Caco-2 (cell line): Measurements from ENCODE around the gene C16orf74. TPM values are rescaled to one million over a fixed set of nuclear protein-coding genes. Genes with fewer than 3 reads are reported as not detected.
A peak's percentile ranks its signal among the peaks of the same experiment; 100 is the strongest.

Experiments used
- BruUV-seq: library from RNA; stranded (reverse); fragments of 400-500 nt; replicated peaks from 2 replicates; lab custom pipeline; 2021; lab: Mats Ljungman, UMichigan
- CTCF ChIA-PET: fragments of 300-600 bp; sonication (Branson Sonifier 250); formaldehyde crosslinking; loops from one replicate; lab custom pipeline; 2022; ENCODE audit warnings: antibody characterized with exemption; lab: Charles Lee
- POLR2A ChIA-PET: fragments of 300-600 bp; sonication (Branson Sonifier 250); formaldehyde crosslinking; loops from one replicate; lab custom pipeline; 2022; ENCODE audit warnings: antibody characterized with exemption; lab: Charles Lee
- DNase-seq, 2 experiments: peaks; one replicate each; pipeline versions ENCODE4 v3.0.0 to v3.0.0-alpha.2; 2020 to 2022
- H3K27me3 ChIP-seq: replicated peaks from 2 replicates; pipeline ENCODE4 v1.6.0; 2011; ENCODE audit warnings: low read length; ENCODE audit not compliant: control insufficient read depth, insufficient read depth
- H3K36me3 ChIP-seq: 2 replicates; pipeline ENCODE4 v1.5.1; 2011; ENCODE audit warnings: low read length; ENCODE audit not compliant: control insufficient read depth, insufficient read depth
- H3K4me1 ChIP-seq: fragments of 250-450 bp; sonication (Bioruptor Pico); 2 replicates; pipeline ENCODE4 v1.5.1; 2020; ENCODE audit warnings: mild to moderate bottlenecking
- H3K4me3 ChIP-seq: 2 replicates; pipeline ENCODE4 v1.5.1; 2011; ENCODE audit warnings: low read depth, mild to moderate bottlenecking, control low read depth, low read length
- H3K9me3 ChIP-seq: fragments of 250-450 bp; sonication (Bioruptor Pico); 2 replicates; pipeline ENCODE4 v1.5.1; 2020; ENCODE audit warnings: mild to moderate bottlenecking, moderate library complexity
- H3K27ac Mint-ChIP-seq: one replicate; pipeline ENCODE4 v1.8.0; 2022; ENCODE audit warnings: mixed read lengths; ENCODE audit not compliant: unreplicated experiment
- H3K27me3 Mint-ChIP-seq: one replicate; pipeline ENCODE4 v1.8.0; 2022; ENCODE audit warnings: mixed read lengths; ENCODE audit not compliant: insufficient read depth, unreplicated experiment
- H3K36me3 Mint-ChIP-seq: one replicate; pipeline ENCODE4 v1.8.0; 2022; ENCODE audit warnings: mild to moderate bottlenecking, mixed read lengths; ENCODE audit not compliant: insufficient read depth, unreplicated experiment
- H3K4me1 Mint-ChIP-seq: one replicate; pipeline ENCODE4 v1.8.0; 2022; ENCODE audit warnings: low read depth, mixed read lengths; ENCODE audit not compliant: unreplicated experiment
- H3K4me3 Mint-ChIP-seq: one replicate; pipeline ENCODE4 v1.8.0; 2022; ENCODE audit warnings: mild to moderate bottlenecking, moderate library complexity, mixed read lengths; ENCODE audit not compliant: unreplicated experiment
- H3K9me3 Mint-ChIP-seq: one replicate; pipeline ENCODE4 v1.8.0; 2022; ENCODE audit warnings: mixed read lengths; ENCODE audit not compliant: unreplicated experiment
- intact Hi-C: fragments of 100-400 bp; cut with micrococcal nuclease; formaldehyde crosslinking; loops from one replicate; pipeline ENCODE4 v1.10.0; 2022; ENCODE audit not compliant: unreplicated experiment
- total RNA-seq: library from RNA; stranded (reverse); gene quantifications from 2 replicates; pipeline ENCODE4 v1.2.3, GENCODE V29; 2022
- TF ChIP-seq, protein P1 (sequence below), 2 experiments: fragments of 200-600 bp in 1 of 2; IDR thresholded peaks; 1 replicate in 1 of 2; 2 replicates in 1 of 2; pipeline versions ENCODE4 v1.5.1 to v1.8.0; 2011 to 2022; ENCODE audit warnings: antibody characterized with exemption in 1 of 2, control low read depth in 1 of 2, inconsistent platforms in 1 of 2, low read depth in 1 of 2, low read length in 1 of 2, mild to moderate bottlenecking in 1 of 2, moderate library complexity in 1 of 2; ENCODE audit not compliant: insufficient read depth in 1 of 2, severe bottlenecking in 1 of 2, unreplicated experiment in 1 of 2

Gene C16orf74
- total RNA-seq, 1 experiment from 2014 or later = 4.0 TPM

GRCh38 chr16:85710732-85711131 lies 40.2 kb downstream of the C16orf74 start:
- Mint-ChIP-seq H3K27ac (no peak overlapping the region), H3K4me3 (no peak overlapping the region), H3K36me3 (peaks cover 6% of the 10 kb centered on the region), H3K9me3 (no peaks in the 10 kb centered on the region), H3K27me3 (no peaks in the 10 kb centered on the region), H3K4me1 (no peaks in the 10 kb centered on the region)
- ChIA-PET POLR2A (no interaction called here), CTCF (interaction anchor here (0.9 kb wide), 1 partner anchor 10 kb away, joined by 4 read pairs; no protein-coding TSS in a partner anchor)
- H3K27me3 ChIP-seq = no peaks in the 10 kb centered on the region
- no TSS peak for BruUV-seq
- no peaks in the 10 kb centered on the region for H3K9me3 ChIP-seq
- no peak overlapping the region for H3K4me3 ChIP-seq
- intact Hi-C loops = no loop called here
- no peaks in the 10 kb centered on the region for H3K36me3 ChIP-seq
- H3K4me1 ChIP-seq = no peaks in the 10 kb centered on the region
- DNase-seq = no peak
- TF ChIP-seq, protein P1, sequence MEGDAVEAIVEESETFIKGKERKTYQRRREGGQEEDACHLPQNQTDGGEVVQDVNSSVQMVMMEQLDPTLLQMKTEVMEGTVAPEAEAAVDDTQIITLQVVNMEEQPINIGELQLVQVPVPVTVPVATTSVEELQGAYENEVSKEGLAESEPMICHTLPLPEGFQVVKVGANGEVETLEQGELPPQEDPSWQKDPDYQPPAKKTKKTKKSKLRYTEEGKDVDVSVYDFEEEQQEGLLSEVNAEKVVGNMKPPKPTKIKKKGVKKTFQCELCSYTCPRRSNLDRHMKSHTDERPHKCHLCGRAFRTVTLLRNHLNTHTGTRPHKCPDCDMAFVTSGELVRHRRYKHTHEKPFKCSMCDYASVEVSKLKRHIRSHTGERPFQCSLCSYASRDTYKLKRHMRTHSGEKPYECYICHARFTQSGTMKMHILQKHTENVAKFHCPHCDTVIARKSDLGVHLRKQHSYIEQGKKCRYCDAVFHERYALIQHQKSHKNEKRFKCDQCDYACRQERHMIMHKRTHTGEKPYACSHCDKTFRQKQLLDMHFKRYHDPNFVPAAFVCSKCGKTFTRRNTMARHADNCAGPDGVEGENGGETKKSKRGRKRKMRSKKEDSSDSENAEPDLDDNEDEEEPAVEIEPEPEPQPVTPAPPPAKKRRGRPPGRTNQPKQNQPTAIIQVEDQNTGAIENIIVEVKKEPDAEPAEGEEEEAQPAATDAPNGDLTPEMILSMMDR (IDR thresholded peaks at IDR 0.05; ENCODE audit: insufficient read depth in 1 of 2, low read depth in 1 of 2, low read length in 1 of 2, severe bottlenecking in 1 of 2, unreplicated experiment in 1 of 2) = no peak

GRCh38 chr16:85709766-85710585 lies 40.9 kb downstream of the C16orf74 start:
- ChIA-PET POLR2A (no interaction called here), CTCF (interaction anchor here (0.7 to 1.0 kb wide), 4 partner anchors 8 to 92 kb away, joined by 3 to 10 read pairs (median 5); no protein-coding TSS in a partner anchor)
- Histone ChIP-seq H3K9me3 (no peaks in the 10 kb centered on the region), H3K36me3 (no peaks in the 10 kb centered on the region), H3K27me3 (no peaks in the 10 kb centered on the region), H3K4me1 (peaks cover 7% of the 10 kb centered on the region), H3K4me3 (no peak overlapping the region)
- no TSS peak for BruUV-seq
- H3K27ac Mint-ChIP-seq = no peak overlapping the region
- intact Hi-C loops = no loop called here
- H3K27me3 Mint-ChIP-seq = no peaks in the 10 kb centered on the region
- peaks cover 7% of the 10 kb centered on the region for H3K4me1 Mint-ChIP-seq
- no peak overlapping the region for H3K4me3 Mint-ChIP-seq
- H3K9me3 Mint-ChIP-seq = no peaks in the 10 kb centered on the region
- H3K36me3 Mint-ChIP-seq = peaks cover 6% of the 10 kb centered on the region
- TF ChIP-seq, protein P1 (IDR thresholded peaks at IDR 0.05; ENCODE audit: insufficient read depth in 1 of 2, low read depth in 1 of 2, low read length in 1 of 2, severe bottlenecking in 1 of 2, unreplicated experiment in 1 of 2) = no peak
- DNase-seq = no peak

GRCh38 chr16:85708338-85708737 lies 42.6 kb downstream of the C16orf74 start:
- no peaks in the 10 kb centered on the region for H3K9me3 Mint-ChIP-seq

More at GRCh38 chr16:85708338-85708737, 42.6 kb downstream of the C16orf74 start:
- no TSS peak for BruUV-seq
- DNase-seq = no peak
- intact Hi-C loops = no loop called here
- Histone ChIP-seq H3K27me3 (no peaks in the 10 kb centered on the region), H3K4me1 (peaks cover 11% of the 10 kb centered on the region), H3K4me3 (no peak overlapping the region), H3K36me3 (no peaks in the 10 kb centered on the region), H3K9me3 (no peaks in the 10 kb centered on the region)
- ChIA-PET POLR2A (no interaction called here), CTCF (interaction anchor here (0.7 kb wide), 1 partner anchor 11 kb away, joined by 3 read pairs; no protein-coding TSS in a partner anchor)
- TF ChIP-seq, protein P1 (IDR thresholded peaks at IDR 0.05; ENCODE audit: insufficient read depth in 1 of 2, low read depth in 1 of 2, low read length in 1 of 2, severe bottlenecking in 1 of 2, unreplicated experiment in 1 of 2) = no peak
- Mint-ChIP-seq H3K4me1 (peaks cover 9% of the 10 kb centered on the region), H3K27ac (peak overlapping the region; percentile 50), H3K36me3 (peaks cover 6% of the 10 kb centered on the region), H3K4me3 (no peak overlapping the region), H3K27me3 (no peaks in the 10 kb centered on the region)
